ENCODE measurements around the gene SLC25A17.

DNA sequence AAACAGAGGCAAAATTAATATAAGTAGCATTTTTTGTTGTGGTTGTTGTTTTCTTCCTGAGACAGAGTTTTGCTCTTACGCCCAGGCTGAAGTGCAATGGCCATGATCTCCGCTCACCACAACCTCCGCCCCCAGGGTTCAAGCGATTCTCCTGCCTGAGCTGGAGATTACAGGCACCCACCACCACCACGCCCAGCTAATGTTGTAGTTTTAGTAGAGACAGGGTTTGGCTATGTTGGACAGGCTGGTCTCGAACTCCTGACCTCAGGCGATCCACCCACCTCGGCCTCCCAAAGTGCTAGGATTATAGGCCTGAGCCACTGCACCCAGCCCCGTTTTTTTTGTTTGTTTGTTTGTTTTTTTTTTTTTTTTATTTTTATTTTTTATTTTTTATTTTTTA is 75.4 kb downstream of the SLC25A17 start:
- TF ChIP-seq EZH2 (IDR thresholded peaks at IDR 0.05; ENCODE audit: insufficient read depth, poor library complexity, severe bottlenecking) = no peak
- TF ChIP-seq EZH2phosphoT487 (IDR thresholded peaks at IDR 0.05; ENCODE audit: insufficient read depth, low read depth) = no peak

Measured in GM23248 (cell line).